Stimulated activated effector memory CD8-positive, alpha-beta T cell treated with anti-CD3 and anti-CD28 coated beads, Interleukin-12 subunit alpha, Interleukin-12 subunit beta, amount 100 ng/mL, for 72 hours (primary cell): Measurements from ENCODE around the gene NFIC.
"Not testable (repeated sequence)": the region's sequence is repeated elsewhere in the genome, so short reads cannot be mapped to it uniquely, and the experiment has no call there.

Experiments
- ATAC-seq: fragments of 150-1000 bp; cut with Tn5 transposase; 2 replicates; pipeline ENCODE4 v1.10.0; 2021
- DNase-seq, 2 donors: peaks; one replicate each; pipeline ENCODE4 v3.0.0; 2021 to 2022; ENCODE audit warnings: low spot score in 2 of 2
- H3K27ac Mint-ChIP-seq: one replicate; pipeline ENCODE4 v1.8.0; 2022; ENCODE audit warnings: mild to moderate bottlenecking, mixed read lengths
- H3K36me3 Mint-ChIP-seq: one replicate; pipeline ENCODE4 v1.8.0; 2022; ENCODE audit warnings: mild to moderate bottlenecking, mixed read lengths
- H3K4me1 Mint-ChIP-seq: one replicate; pipeline ENCODE4 v1.8.0; 2022; ENCODE audit warnings: mixed read lengths
- H3K4me3 Mint-ChIP-seq: one replicate; pipeline ENCODE4 v1.8.0; 2022; ENCODE audit warnings: mild to moderate bottlenecking, mixed read lengths
- H3K9me3 Mint-ChIP-seq: one replicate; pipeline ENCODE4 v1.8.0; 2022; ENCODE audit warnings: mixed read lengths

Gene NFIC

DNA sequence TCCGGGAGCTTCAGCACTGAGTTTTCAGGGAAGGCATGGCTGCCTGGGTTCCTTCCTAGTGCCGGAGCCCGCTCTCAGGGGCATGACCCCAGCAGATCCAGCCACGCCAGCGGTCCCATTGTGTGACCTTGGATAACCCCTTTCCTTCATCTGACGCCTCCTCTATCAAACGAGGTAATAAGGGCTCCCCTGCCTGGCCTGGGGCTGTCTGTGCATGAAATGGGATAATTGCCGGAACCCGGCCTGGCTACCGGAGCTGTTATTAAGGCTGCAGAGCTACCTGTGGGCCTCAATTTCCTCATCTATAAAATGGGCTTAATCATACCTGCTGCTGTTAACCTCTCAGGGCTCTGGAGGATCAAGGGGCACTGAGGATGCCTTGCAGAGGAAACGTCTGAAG lies 18.3 kb upstream of the NFIC start:
- no peaks in the 10 kb centered on the region for H3K9me3 Mint-ChIP-seq

DNA sequence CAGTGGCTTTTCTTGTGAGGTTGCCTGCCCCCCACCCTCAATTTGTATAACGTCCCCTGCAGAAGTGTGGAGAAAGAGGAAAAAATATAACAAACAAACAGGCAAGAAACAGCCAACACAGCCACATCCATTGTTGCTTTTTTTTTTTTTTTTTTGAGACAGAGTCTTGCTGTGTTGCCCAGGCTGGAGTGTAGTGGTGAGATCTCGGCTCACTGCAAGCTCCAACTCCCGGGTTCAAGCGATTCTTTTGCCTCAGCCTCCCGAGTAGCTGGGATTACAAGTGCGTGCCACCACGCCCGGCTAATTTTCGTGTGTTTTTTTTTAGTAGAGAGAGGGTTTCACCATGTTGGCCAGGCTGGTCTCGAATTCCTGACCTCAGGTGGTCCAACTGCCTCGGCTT lies 17.9 kb upstream of the NFIC start:
- not testable (repeated sequence) for H3K27ac Mint-ChIP-seq, H3K4me3 Mint-ChIP-seq, H3K4me1 Mint-ChIP-seq, ATAC-seq, H3K36me3 Mint-ChIP-seq, DNase-seq, H3K9me3 Mint-ChIP-seq

More for the DNA sequence above, 18.3 kb upstream of the NFIC start:
- Mint-ChIP-seq H3K36me3 (no peaks in the 10 kb centered on the region), H3K4me3 (no peak overlapping the region), H3K4me1 (no peaks in the 10 kb centered on the region), H3K27ac (no peak overlapping the region)
- no peak for ATAC-seq
- no peak for DNase-seq

DNA sequence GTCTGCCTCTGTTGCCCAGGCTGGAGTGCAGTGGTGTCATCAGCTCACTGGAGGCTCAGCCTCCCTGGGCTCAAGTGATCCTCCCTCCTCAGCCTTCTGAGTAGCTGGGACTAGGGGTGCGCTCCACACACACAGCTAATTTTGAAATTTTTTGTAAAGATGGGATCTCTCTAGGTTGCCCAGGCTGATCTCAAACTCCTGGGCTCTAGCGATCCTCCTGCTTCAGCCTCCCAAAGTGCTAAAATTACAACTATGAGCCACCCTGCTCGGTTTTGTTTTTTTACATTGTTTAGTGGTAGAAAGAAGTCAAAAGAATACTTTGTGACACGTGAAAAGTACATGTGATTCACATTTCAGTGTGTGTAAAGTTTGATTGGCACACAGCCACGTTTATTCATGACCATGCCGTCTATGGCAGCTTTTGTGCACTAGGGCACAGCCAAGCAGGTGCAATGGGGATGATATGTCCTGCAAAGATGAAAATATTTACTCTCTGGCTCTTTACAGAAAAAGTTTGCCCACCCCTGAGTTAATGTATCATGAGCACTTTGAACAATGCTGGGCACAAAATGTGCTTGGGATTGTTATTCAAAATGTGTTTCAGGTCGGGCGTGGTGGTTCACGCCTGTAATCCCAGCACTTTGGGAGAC lies 16.2 kb upstream of the NFIC start:
- no peaks in the 10 kb centered on the region for H3K9me3 Mint-ChIP-seq
- H3K4me3 Mint-ChIP-seq: no peak overlapping the region
- H3K27ac Mint-ChIP-seq: no peak overlapping the region
- H3K36me3 Mint-ChIP-seq: no peaks in the 10 kb centered on the region
- no peaks in the 10 kb centered on the region for H3K4me1 Mint-ChIP-seq
- no peak for DNase-seq
- no peak for ATAC-seq

DNA sequence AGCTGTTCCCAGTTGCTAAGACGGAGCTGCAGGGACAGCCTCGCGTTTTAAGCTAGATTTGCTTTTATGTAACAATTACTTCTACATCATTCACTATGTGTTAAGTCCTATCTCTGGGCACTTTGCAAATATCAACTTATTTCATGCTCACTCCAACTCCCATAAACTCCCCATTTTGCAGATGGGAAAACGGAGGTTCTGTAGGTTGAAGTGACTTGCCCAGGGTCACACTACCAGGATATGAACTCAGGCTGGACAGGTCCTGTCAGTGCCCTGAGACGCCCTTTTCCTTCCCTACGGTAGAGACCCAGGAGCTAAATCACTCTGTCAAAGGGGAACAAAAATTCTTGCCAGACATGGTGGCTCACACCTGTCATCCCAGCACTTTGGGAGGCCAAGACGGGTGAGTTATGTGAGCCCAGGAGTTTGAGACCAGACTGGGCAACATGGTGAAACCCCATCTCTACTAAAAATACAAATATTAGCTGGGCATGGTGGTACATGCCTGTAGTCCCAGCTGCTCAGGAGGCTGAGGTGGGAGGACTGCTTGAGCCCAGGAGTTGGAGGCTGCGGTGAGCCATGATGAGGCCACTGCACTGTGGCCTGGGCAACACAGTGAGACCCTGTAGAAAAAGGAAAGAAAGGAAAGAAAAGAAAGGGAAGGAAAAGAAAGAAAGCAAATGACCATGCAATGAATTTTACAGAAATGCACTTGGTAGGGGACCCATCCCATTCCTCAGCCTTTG lies 14.5 kb upstream of the NFIC start:
- H3K4me1 Mint-ChIP-seq: peaks cover under 1% of the 10 kb centered on the region
- no peaks in the 10 kb centered on the region for H3K36me3 Mint-ChIP-seq
- H3K9me3 Mint-ChIP-seq: no peaks in the 10 kb centered on the region
- no peak overlapping the region for H3K27ac Mint-ChIP-seq
- no peak for ATAC-seq
- no peak overlapping the region for H3K4me3 Mint-ChIP-seq
- no peak for DNase-seq

DNA sequence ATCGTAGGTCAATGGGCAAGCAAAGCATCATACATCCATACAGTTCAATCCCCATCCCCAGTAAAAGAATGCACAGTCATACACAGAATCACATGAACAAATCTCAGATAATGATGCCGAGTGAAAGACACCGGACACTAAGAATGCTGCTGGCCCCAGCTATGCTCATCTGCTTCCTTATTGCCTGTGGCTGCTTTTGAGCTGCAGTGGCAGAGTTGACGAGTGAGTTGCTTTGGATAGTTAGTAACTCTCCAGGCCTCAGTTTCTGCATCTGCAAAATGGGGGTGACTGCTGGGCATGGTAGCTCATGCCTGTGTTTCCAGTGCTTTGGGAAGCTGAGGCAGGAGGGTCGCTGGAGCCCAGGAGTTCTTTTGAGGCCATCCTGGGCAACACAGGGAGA lies 12.9 kb upstream of the NFIC start:
- peaks cover 15% of the 10 kb centered on the region for H3K4me1 Mint-ChIP-seq
- H3K9me3 Mint-ChIP-seq: no peaks in the 10 kb centered on the region
- H3K27ac Mint-ChIP-seq: no peak overlapping the region
- peaks cover 7% of the 10 kb centered on the region for H3K36me3 Mint-ChIP-seq
- H3K4me3 Mint-ChIP-seq: no peak overlapping the region
- ATAC-seq (no peak), DNase-seq (no peak)

DNA sequence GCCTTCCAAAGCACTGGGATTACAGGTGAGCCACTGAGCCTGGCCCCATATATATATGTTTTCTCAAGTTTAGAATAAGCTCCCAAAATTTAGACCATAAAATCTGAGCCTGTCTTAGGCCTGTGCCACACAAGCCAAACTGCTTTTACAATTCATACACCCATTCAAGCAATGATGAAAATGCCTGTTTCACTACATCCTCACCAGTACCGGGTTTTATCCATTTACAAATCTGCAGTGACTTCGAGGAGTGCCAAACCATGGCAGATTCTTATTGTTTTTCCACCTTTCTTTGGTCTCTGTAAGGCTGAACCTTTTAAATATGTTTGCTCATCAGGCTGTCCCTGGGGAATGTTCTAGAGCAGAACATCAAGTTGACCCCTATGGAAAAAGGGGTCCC lies 9.6 kb upstream of the NFIC start:
- peak overlapping the region; percentile 79 for H3K4me3 Mint-ChIP-seq
- no peaks in the 10 kb centered on the region for H3K9me3 Mint-ChIP-seq
- H3K4me1 Mint-ChIP-seq: peaks cover 26% of the 10 kb centered on the region
- H3K36me3 Mint-ChIP-seq: peaks cover 12% of the 10 kb centered on the region
- H3K27ac Mint-ChIP-seq: no peak overlapping the region
- DNase-seq (no peak), ATAC-seq (no peak)

DNA sequence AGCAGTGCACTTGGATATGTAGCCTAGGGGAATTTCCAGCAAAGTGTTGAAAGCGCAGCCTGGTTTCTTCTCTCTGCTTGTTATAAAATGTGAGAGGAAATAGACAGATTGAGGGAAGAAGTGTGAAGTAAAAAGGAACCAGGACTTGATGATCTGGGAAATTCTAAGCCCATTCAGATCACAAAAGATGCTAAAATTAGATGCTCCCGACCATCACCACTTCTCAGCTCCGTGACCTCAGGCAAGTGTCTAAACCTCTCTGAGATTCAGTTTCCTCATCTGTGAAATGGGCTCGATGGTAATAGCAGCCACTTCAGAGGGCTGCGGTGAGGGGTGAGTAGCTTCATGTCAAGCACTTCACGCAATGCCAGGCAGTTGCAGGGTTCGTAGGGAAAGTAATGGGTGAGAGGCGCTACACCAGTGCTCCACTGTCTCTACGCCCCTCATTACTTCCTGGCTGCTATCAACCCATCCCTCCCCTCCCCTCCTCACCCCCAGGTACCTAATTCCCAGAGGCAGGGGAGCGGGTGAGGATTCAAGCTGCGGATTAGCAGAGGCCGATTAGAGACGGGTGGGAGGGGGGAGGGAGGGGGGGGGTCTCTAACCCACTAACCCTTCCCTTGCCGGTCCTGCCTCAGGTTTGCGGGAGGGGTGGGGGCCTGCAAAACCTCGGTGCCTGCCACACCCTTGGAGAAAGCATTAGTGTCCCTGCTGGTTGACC lies 9.0 kb upstream of the NFIC start:
- Mint-ChIP-seq H3K9me3 (no peaks in the 10 kb centered on the region), H3K4me3 (peak overlapping the region; percentile 79), H3K36me3 (peaks cover 12% of the 10 kb centered on the region), H3K27ac (no peak overlapping the region), H3K4me1 (peaks cover 32% of the 10 kb centered on the region)
- DNase-seq (no peak), ATAC-seq (peak; percentile 17)

DNA sequence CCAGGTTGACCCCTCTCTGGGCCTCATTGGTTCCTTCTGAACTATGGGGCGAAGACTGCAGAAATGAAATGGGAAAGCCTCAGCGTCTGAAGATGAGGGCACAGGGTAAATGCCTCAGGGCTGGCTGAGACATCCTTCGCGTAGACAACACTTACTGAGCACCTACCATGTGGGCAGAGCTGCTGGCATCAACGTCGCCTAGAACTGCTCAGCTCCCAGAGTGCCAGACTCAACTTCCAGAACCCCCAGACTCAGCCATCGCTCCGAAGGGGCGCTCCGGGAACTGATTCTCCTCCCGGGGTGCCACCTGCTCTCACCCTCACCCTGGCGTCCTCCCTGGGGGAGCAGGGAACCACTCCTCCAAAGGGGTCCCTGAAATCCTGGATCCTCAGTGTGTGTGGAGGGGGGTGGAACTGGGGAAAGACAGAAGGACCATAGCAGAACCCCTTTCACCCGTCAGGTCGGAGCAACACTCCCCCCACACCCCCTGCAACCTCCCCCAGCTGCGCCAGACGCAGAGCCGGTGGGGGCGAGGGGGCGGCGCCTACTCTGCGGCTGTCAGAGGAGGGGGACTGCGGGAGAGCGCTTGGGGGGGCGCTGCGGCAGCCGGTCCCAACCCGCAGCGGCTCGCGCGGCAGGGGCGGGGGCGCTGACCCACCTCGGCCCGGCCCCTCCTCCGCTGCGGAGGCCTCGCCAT lies 8.2 kb upstream of the NFIC start:
- H3K9me3 Mint-ChIP-seq: no peaks in the 10 kb centered on the region
- H3K36me3 Mint-ChIP-seq: peaks cover 12% of the 10 kb centered on the region
- H3K4me1 Mint-ChIP-seq: peaks cover 35% of the 10 kb centered on the region
- peak overlapping the region; percentile 72 for H3K27ac Mint-ChIP-seq
- DNase-seq (peak in 1 of 2 donors; percentile 18), ATAC-seq (peak; percentile 15)
- peak overlapping the region; percentile 79 for H3K4me3 Mint-ChIP-seq

DNA sequence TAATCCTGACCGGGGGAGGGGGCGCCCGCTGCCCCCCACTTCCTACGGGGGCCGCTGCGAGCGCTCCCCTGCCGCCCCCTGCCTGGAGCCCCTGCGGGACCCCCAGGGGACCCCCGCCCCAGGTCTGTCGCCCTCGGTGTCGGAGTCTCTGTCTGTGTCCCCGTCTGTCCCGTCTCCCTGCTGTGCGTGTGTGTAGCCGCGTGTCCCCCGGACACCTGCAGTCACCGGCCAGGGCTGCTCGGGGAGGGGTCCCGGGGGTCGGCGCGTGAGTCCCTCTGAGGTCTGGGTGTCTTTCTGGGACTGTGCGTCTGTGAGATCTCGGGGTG lies 7.7 kb upstream of the NFIC start:
- H3K4me3 Mint-ChIP-seq: peak overlapping the region; percentile 79
- peaks cover 12% of the 10 kb centered on the region for H3K36me3 Mint-ChIP-seq
- peaks cover 35% of the 10 kb centered on the region for H3K4me1 Mint-ChIP-seq
- DNase-seq (no peak), ATAC-seq (no peak)
- peak overlapping the region; percentile 72 for H3K27ac Mint-ChIP-seq
- H3K9me3 Mint-ChIP-seq: no peaks in the 10 kb centered on the region

DNA sequence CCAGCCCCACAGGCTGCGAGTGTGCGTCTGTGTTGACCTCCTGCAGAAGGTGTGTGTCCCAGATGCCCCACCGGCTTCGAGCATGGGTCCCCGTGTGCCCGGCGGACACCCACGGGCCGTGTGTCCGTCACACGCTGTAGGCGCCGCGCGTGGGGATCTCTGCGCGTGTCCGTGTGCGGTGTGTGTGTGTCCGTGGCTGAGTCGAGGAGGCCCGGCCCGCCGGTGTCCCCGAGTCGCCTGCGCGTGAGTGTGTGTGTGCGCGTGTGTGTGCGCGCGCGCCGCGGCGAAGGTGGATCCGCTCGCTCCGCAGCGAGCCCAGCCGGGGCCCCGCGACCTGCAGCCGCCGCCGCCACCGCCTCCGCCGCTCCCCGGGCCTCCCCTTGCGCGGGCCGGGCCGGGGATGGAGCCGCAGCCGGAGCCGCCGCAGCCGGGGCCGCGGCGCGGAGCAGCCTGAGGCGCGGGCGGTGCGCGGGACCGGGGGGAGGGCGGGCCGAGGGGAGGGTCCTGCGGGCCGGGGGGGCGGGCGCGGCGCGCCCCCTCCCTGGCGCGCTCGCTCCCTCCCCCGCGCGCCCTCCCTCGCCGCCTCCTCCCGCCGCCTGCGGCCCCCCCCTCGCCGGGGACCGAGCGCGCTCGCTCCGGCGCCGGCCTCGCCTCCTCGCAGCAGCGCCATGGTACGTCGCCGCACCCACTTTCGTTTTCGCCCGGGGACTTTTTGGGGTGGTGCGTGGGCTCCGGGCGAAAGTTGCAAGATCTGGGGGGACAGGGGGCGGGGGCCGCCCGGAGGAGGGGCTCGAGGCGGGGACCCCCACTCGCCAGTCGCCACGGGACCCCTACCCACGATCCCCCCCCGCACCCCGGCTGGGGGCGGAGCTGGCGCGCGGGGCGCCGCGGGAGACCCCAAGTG lies 7.1 kb upstream of the NFIC start:
- H3K27ac Mint-ChIP-seq: peak overlapping the region; percentile 72
- peaks cover 35% of the 10 kb centered on the region for H3K4me1 Mint-ChIP-seq
- peaks cover 12% of the 10 kb centered on the region for H3K36me3 Mint-ChIP-seq
- no peaks in the 10 kb centered on the region for H3K9me3 Mint-ChIP-seq
- DNase-seq (peak; percentile 40 to 72), ATAC-seq (peak; percentile 50)
- H3K4me3 Mint-ChIP-seq: peak overlapping the region; percentile 79

DNA sequence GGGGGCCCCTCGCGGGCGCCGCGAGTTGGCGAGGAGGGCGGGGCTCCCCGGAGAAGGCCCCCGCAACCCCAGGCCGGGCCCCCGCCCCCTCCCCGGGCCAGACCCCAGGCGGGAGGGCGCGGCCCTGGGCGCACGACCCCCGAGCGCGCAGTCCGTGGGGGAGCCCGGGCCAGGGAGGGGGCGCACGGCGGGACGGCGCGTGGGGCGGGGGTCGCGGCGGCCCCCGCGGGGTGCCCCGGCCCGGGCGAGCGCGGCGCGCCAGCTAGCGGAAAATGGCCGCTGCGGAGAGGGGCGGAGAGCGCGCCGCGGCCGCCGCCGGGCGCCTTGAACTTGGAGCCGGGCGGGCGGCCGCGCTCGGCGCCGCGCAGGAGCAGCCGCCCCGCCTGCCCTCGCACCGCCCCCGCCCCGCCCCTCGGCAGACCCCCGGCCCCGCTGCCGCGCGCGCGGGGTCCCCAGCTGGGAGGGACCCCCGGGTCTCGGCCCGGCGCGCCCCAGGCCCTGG lies 6.4 kb upstream of the NFIC start:
- peak; percentile 43 for ATAC-seq
- H3K27ac Mint-ChIP-seq: peak overlapping the region; percentile 54

DNA sequence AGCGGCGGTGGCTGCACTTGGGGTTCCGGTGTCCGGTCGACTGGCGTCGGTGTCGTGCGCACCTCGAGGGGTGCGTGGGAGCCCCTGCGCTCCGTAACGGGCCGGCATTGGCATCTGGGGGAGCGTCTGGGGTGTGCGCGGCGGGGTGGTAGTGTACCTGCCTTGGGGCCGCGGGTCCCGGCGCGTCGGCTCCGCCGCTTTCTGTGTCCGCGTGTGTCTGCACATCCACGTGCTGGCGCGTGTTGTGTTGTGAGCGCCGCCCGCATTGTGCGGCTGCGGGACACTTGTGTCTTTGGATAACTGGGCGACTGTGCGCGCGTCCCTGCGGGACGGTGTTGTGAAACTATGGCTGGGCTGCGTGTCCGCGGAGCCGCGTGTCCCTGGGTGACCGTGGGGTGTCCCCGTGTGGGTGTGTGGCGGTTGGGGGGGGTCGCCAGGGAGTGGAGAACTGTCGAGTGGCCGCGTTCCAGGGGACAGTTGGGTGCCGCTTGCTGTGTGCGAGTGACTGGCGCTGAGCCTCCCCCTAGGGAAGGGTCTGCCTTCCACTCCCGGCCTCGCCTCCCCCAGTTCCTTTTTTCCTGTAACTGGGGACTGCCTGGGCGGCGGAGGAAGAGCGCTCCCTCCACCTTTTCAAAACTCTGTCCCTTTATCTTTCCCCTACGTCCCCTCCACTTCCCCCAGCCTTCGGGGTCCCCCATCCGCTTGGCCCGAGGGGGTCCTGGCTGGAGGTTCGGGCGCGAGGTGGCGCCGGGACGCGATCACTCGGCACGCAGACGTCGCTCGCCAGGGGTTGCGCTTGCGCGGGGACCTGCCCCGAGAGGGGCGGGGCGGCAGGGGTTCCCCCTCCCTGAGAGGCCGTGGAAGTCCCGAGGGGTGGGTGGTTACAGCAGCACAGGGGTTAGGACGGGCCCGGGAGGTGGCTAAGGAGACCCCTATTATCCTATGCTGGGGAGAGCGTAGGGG lies 5.7 kb upstream of the NFIC start:
- Mint-ChIP-seq H3K4me3 (peak overlapping the region; percentile 83), H3K36me3 (peaks cover 12% of the 10 kb centered on the region), H3K9me3 (no peaks in the 10 kb centered on the region), H3K4me1 (peaks cover 45% of the 10 kb centered on the region), H3K27ac (peak overlapping the region; percentile 54)
- DNase-seq: peak; percentile 61 to 84
- peak; percentile 68 for ATAC-seq

More for the DNA sequence above, 6.4 kb upstream of the NFIC start:
- Mint-ChIP-seq H3K36me3 (peaks cover 12% of the 10 kb centered on the region), H3K9me3 (no peaks in the 10 kb centered on the region), H3K4me3 (peak overlapping the region; percentile 83), H3K4me1 (peaks cover 37% of the 10 kb centered on the region)
- DNase-seq: no peak

DNA sequence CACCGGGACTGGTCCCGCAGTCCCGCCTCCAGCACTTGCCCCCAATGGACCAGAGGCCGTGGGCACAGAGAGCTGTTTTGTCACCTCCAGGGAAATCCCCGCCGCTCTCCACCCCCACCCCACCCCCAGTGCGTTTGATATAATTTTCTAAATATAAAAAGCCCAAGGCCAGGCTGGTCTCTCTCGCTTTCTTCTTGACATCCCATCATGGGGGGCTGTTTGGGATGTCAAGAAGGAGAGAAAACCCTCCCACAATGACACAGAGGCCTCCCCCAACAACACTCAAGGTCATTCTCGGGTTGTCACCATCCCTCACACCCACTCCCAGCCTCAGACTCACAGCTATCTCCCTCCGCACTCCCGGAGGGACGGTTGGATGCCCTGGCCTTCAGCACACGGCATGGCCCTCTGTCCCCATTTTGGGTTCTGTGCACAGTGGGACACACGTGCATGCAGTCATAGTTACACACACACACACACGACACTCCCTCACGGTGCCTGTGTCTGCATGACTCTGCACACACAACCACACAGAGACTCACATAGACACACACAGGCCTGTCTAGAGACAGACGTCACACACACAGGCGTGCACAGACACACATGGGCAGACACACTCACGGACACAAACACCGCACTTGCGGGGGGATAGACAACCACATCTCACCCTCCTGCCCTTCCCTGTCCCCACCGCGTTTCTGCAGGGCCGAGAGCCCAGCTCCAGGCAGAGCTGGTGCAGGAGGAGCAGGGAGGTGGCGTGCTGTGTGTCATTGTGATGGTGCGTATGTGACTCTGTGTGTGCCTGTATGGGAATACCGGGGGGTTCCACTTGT lies 4.8 kb upstream of the NFIC start:
- no peak for ATAC-seq
- no peaks in the 10 kb centered on the region for H3K9me3 Mint-ChIP-seq
- peak overlapping the region; percentile 83 for H3K4me3 Mint-ChIP-seq
- peaks cover 12% of the 10 kb centered on the region for H3K36me3 Mint-ChIP-seq
- no peak for DNase-seq
- peaks cover 45% of the 10 kb centered on the region for H3K4me1 Mint-ChIP-seq
- peak overlapping the region; percentile 35 for H3K27ac Mint-ChIP-seq
